ENCODE measurements around the gene SCFD2. TPM values are rescaled to one million over a fixed set of nuclear protein-coding genes. Genes with fewer than 3 reads are reported as not detected.

Gene SCFD2
- total RNA-seq, 1 donor from 2014 or later = 11.0 TPM

- H3K4me3 ChIP-seq (ENCODE audit: low read depth, low read length) = no peak overlapping the region
- DNase-seq (ENCODE audit: low read depth) = no peak
- TF ChIP-seq, protein P1, sequence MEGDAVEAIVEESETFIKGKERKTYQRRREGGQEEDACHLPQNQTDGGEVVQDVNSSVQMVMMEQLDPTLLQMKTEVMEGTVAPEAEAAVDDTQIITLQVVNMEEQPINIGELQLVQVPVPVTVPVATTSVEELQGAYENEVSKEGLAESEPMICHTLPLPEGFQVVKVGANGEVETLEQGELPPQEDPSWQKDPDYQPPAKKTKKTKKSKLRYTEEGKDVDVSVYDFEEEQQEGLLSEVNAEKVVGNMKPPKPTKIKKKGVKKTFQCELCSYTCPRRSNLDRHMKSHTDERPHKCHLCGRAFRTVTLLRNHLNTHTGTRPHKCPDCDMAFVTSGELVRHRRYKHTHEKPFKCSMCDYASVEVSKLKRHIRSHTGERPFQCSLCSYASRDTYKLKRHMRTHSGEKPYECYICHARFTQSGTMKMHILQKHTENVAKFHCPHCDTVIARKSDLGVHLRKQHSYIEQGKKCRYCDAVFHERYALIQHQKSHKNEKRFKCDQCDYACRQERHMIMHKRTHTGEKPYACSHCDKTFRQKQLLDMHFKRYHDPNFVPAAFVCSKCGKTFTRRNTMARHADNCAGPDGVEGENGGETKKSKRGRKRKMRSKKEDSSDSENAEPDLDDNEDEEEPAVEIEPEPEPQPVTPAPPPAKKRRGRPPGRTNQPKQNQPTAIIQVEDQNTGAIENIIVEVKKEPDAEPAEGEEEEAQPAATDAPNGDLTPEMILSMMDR (IDR thresholded peaks at IDR 0.05; ENCODE audit: insufficient read depth, low read length, poor library complexity, severe bottlenecking) = no peak
- H3K36me3 ChIP-seq (ENCODE audit: control insufficient read depth, insufficient read depth, low read length) = no peaks in the 10 kb centered on the region
- H3K27me3 ChIP-seq (ENCODE audit: control insufficient read depth, insufficient read depth, low read length) = no peaks in the 10 kb centered on the region
These were observed 264.7 kb downstream of the SCFD2 start for GRCh38 chr4:53101191-53101581.

GRCh38 chr4:53100501-53101190, 265.2 kb downstream of the SCFD2 start:
- DNase-seq (ENCODE audit: low read depth) = no peak
- no peaks in the 10 kb centered on the region for H3K36me3 ChIP-seq (ENCODE audit: control insufficient read depth, insufficient read depth, low read length)
- no peaks in the 10 kb centered on the region for H3K27me3 ChIP-seq (ENCODE audit: control insufficient read depth, insufficient read depth, low read length)
- TF ChIP-seq, protein P1 (IDR thresholded peaks at IDR 0.05; ENCODE audit: insufficient read depth, low read length, poor library complexity, severe bottlenecking) = no peak
- no peak overlapping the region for H3K4me3 ChIP-seq (ENCODE audit: low read depth, low read length)

- no peak for DNase-seq (ENCODE audit: low read depth)
- Histone ChIP-seq H3K27me3 (ENCODE audit: control insufficient read depth, insufficient read depth, low read length) (no peaks in the 10 kb centered on the region), H3K36me3 (ENCODE audit: control insufficient read depth, insufficient read depth, low read length) (no peaks in the 10 kb centered on the region), H3K4me3 (ENCODE audit: low read depth, low read length) (no peak overlapping the region)
- TF ChIP-seq, protein P1 (IDR thresholded peaks at IDR 0.05; ENCODE audit: insufficient read depth, low read length, poor library complexity, severe bottlenecking) = no peak
These were observed 267.2 kb downstream of the SCFD2 start for GRCh38 chr4:53098681-53099121.

DNA sequence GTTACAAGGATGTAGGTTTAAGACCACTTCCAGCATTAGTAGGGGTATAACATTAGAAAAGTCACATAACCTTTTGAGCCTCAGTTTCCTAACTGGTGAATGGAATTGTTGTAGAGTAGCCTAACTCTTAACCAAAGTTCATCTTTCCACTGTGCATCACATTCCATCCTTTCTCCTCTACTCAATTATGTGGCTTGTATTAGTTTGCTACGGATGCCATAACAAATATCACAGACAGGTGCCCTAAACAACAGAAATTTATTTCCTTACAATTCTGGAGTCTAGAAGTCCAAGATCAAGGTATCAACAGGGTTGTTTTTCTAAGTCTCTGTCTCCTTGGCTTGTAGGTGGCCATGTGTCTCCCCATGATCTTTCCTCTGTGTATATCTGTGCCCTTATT, 271.8 kb downstream of the SCFD2 start:
- Histone ChIP-seq H3K27me3 (ENCODE audit: control insufficient read depth, insufficient read depth, low read length) (no peaks in the 10 kb centered on the region), H3K36me3 (ENCODE audit: control insufficient read depth, insufficient read depth, low read length) (no peaks in the 10 kb centered on the region), H3K4me3 (ENCODE audit: low read depth, low read length) (no peak overlapping the region)
- no peak for DNase-seq (ENCODE audit: low read depth)
- TF ChIP-seq, protein P1 (IDR thresholded peaks at IDR 0.05; ENCODE audit: insufficient read depth, low read length, poor library complexity, severe bottlenecking) = no peak

DNA sequence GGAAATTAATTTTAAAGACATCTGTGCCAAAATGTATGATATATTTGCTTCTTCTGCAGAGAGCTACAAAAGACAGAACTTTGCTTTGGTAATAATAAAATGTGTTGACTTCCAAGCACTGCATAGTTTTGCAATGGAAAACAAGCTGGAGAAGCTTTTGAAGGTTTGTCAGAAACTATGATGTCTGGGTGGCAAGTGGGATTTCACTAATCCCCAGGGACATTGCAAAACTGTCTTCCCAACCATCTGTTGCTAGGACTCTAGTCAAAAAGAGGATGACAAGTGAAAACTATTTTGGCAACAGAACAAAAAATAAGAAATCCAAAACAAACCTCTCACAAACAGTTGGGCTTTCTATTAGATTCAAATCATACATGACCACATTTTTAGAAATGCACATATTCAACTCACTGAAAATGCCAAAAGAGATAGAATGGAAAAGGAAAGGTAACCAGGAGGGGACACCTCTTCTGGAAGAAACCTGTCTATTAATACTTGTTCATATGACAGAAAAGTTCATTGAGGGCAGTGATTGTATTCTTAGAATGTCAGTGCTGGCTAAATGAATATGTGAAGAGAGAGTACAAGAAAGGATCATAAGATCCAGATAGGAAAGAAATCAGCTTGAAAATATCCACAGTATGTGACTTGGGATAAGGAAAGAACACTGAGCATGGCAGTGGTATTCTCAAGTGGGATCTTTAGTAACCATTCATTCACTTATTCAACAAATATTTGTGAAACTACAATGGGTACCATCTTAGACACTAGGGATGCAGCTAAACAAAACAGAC, 275.7 kb downstream of the SCFD2 start:
- Histone ChIP-seq H3K4me3 (ENCODE audit: low read depth, low read length) (no peak overlapping the region), H3K36me3 (ENCODE audit: control insufficient read depth, insufficient read depth, low read length) (no peaks in the 10 kb centered on the region), H3K27me3 (ENCODE audit: control insufficient read depth, insufficient read depth, low read length) (no peaks in the 10 kb centered on the region)
- DNase-seq (ENCODE audit: low read depth) = no peak
- TF ChIP-seq, protein P1 (IDR thresholded peaks at IDR 0.05; ENCODE audit: insufficient read depth, low read length, poor library complexity, severe bottlenecking) = no peak
